HG03045 (cell line): ENCODE measurements around the gene SLC2A8.

Experiments
- ATAC-seq: cut with Tn5 transposase; IDR thresholded peaks from one replicate; pipeline ENCODE4 v1.9.1; 2021; ENCODE audit warnings: mild to moderate bottlenecking, moderate library complexity; ENCODE audit not compliant: unreplicated experiment

Gene SLC2A8, protein sequence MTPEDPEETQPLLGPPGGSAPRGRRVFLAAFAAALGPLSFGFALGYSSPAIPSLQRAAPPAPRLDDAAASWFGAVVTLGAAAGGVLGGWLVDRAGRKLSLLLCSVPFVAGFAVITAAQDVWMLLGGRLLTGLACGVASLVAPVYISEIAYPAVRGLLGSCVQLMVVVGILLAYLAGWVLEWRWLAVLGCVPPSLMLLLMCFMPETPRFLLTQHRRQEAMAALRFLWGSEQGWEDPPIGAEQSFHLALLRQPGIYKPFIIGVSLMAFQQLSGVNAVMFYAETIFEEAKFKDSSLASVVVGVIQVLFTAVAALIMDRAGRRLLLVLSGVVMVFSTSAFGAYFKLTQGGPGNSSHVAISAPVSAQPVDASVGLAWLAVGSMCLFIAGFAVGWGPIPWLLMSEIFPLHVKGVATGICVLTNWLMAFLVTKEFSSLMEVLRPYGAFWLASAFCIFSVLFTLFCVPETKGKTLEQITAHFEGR

DNA sequence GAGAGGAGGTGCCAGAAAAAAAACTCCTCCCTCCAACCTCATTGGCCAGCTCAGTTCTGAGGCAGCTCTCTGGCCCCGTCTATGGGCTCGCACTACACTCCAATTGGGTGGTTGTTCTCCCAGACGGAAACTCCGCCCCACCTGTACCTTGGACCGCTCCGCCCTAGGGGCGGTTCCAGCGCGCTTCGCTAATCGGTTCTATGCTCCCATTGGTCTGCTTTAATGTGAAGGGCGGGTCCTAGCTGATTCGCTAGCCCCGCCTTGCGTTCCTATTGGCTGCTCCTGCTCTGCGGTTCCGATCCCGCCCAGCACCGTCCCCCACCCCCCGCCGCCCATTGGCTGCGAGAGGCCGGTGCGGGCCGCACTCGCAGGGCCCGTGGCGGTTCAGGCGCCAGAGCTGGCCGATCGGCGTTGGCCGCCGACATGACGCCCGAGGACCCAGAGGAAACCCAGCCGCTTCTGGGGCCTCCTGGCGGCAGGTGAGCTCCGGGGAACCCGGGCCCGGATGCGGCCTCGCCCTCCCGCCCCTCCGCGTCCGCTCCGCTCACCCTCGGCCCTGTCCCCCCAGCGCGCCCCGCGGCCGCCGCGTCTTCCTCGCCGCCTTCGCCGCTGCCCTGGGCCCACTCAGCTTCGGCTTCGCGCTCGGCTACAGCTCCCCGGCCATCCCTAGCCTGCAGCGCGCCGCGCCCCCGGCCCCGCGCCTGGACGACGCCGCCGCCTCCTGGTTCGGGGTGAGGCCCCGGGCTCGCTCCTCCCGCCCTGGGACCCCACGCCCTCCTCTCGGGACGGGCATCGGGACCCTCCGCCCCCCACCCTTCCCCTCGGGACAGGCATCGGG, at the start of gene SLC2A8:
Gene SLC2A8 (plus strand): TSS at position 362 of the 838 bp plus-strand sequence. CDS start 62 bp downstream, at position 424.
- peak; percentile 94 for ATAC-seq

DNA sequence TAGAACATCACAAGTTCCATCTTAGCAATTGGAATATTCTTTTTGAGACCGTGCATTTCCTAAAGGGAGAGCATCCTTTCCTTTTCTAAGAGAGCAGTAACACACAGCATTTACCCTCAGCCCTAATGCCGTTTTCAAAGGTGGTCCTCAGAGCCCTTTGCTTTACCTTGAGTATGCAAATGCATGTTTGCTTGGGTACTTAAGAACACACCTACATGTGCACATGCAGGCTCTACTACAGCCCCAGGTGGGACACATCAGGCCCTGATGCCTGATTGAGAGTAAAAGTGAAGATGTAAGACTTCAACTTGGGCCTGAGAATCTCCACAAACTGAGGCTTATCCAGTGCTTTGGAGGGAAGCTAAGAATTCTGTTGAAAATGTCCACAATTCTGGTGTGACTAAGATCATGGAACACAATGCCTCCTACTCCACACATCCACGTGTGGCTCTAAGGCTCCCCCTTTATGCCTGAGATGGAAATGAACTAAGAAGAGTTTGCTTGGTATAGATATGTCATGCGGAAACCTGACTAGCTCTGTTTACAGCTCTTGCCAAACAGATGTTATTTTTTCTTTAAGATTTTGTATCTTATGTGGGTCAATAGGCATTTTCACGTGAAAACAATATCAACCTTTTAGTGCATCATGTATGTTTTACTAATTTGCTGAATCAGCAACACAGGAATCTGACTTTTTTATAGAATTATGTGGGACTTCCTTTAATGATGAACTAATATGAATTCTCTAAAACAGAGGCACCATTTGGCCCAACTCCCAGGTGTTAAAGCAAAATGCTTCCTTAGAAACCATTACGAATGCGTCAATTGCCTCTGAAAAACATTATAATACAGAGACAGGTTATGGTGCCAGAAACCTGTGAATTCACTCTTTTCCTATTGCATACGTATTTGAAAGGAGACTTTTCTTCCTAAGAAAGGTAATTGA, 48.9 kb upstream of the SLC2A8 start:
- ATAC-seq: no peak

DNA sequence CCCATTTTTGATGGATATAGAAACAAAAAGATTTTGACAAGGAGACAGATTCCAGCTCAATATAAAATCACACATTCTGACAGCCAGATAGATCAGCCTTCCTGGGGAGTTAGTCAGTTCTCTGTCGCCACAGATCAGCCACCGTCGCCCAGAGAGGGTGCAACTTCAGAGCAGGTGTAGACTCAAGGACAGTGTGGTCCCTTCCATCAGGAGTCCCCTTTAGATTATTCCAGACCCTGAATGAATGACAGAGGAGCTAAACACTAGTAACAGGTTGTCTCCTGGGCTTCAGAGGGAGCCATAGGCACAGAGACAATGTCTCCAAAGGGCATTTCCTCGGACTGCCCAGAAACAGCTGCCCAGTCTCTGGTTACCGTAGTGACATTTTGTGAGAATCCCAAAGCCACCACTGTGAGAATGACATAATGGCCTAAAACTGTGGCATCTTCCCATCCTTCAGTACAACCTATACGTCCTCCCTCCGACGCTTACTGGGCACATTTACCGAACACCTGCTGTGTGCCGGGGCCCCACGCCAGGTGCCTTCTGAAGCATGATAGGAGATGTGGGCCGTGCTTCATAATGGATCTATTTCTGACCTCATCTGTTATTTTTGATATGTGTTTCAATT, 47.4 kb upstream of the SLC2A8 start:
- no peak for ATAC-seq

DNA sequence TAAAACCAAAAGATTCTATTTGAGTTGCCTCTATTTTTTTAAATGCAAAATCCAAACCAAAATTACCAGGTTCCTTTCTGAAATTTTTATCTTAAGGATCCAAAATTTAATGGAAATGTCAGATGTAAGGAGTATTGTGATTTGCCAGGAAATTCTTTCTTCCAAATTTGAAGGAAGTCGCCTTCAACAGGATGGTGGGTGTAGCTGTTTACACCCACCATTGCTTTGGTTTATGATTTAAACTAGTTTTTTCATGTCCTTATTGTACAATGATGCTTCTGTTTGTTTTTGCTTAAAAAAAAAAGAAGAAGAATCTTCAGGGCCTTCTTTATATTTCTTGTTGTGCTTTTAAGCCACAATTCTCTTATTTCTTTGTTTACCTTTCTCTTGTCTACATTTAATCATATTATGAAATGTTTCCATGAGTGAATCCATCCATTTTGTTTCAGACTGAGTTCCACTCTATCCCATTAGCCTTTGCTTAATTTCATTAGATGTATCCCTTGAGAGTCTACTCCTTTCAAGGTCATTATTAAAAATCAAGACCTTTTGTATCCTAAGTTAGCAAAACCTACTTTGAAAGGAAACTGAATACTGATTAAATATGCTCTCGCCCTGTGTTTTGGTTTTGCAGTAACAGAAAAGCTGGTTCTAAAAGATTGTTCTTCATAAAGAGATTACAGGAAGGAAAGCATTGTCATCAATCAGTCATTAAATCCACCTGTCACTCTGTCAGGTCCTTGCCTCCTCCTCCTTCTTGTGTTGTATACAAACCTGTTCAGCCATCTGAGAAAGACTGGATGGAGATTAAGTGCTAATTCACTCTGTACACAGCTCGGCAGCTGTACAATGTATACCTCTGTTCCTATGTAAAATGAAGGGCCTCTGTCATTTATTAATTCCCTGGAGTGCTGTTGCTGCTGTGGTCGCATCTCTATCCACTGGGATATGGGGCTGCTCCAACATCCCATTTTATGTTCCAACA, 45.5 kb upstream of the SLC2A8 start:
- no peak for ATAC-seq

DNA sequence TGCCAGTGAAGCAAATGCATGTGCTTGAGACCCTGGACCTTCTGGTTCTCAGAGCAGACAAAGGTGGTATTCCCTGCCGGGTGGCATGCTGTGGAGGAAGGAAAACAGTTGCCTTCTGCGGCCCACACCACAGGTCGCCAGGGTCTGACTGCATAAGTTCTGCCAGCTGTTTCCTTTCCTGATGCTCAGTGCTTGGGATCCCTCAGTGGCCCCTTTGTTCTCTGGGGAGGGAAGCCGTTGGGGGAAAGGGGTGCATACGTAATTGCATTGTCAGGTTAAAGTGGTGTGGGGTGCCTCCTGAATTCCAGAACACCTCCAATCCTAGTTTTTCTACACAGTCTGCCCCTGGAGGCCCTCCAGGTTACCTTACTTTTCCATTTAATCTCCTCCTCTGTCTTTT, 43.1 kb upstream of the SLC2A8 start:
- ATAC-seq: no peak

DNA sequence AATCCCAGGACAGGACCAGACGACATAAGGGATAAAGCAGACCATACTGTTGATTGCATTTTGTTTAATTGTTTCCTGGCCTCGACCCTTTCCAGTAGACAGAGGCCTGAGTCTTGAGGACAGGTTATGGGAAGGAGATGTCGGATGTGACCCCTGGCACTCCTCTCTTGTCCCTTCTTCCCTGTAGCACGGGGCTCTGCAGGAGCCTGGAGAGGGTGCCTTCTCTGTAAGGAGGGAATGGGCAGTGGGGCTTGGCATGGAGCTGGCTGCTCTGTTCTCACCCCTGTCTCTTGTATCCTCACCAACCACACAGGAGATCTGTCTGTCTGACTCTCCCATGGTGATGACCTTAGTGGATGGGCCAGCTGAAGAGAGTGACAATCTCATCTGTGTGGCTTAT, 40.1 kb upstream of the SLC2A8 start:
- no peak for ATAC-seq

DNA sequence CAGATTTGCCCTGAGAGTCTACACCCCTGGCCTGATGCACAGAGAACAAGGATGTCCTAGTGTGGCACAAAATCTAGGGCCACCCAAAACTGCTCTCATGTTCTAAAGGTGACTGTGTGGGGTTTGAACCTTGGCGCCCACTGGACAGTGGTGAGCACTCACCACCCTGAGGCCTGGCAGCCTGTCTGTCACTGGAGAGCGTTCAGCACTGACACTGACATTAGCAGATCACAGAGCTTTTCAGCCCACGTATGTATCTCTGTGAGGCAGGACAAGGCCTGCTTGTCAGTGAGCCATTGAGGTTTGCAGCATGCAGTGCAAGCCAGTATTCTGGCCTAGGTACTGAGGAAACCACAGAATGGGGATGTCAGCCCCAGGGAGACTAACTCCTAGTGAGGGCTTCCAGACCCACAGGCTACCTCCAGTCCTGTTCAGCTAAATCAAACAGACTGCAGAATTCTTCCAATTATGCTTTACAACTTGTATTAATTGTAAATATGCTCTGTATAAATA, 38.9 kb upstream of the SLC2A8 start:
- no peak for ATAC-seq

DNA sequence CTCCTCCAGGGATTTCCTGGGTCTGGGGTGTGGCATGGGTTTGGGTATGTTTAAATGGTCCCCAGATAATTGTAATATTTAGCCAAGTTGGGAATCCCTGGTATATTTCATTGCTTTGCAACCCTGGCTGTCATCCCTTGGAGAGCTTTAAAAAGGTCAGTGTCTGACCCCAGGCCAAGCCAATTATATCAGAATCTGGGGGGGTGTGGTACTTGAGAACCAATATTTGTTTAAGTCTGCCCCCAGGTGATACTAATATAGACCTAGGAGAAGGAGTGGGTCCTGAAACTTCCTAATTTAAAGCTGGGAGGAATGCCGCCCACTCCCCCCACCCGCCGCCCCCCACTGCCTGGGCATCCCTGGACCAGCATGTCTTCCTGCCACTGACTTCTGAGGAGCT, 38.2 kb upstream of the SLC2A8 start:
- no peak for ATAC-seq

DNA sequence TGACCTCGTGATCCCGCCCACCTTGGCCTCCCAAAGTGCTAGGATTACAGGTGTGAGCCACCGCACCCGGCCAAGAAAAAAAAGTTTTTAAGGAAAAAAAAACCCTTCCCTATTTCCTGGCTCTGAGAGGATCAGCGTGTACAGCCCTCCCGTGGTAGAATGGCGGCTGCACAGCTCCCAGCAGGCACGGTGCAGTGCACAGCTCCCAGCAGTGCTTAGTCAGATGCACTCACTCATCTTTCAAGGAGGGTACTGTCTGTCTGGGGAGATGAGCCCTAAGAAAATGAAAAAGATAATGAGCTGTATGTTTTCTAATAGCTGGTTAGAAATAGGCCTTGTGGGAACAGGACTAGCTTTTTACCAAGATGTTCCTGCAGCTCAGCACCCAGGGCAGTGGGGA, 36.7 kb upstream of the SLC2A8 start:
- no peak for ATAC-seq

DNA sequence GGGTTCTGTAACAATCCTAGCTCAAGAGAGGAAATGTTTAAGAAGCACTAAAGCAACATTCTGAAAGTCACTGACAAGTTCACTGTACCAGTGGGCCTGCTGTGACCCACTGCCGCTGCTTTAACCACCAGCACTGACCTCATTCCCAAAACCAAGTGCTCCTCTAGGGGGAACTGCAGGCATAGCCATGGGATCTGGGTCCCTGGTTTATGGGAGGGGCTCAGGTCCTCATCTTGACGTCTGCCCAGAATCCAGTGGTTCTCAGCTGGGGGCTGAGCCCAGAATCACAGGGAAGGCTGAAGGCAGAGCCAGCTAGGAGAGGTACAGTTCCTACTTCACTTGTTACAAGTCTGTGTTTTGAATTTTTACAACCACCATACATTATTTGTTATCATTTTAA, 36.1 kb upstream of the SLC2A8 start:
- no peak for ATAC-seq

DNA sequence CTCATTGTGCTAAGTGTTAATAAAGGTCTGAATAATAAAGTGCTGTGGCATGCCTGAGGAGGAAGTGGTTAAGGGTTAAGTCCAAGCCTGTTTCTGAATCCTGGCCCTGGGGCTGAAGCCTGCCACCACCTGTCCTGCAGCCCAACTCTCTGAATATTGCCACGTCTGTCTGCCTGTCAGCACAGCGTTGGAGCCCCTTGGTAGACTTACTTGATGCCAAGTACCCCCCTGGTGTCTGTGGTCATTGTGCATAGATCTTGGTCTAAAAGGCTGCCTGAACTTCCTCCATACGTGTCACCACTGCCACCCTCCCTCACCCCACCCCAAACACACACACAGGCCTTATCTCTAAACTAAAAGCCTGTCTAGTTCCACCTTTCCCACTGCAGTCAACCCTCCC, 35.4 kb upstream of the SLC2A8 start:
- no peak for ATAC-seq

DNA sequence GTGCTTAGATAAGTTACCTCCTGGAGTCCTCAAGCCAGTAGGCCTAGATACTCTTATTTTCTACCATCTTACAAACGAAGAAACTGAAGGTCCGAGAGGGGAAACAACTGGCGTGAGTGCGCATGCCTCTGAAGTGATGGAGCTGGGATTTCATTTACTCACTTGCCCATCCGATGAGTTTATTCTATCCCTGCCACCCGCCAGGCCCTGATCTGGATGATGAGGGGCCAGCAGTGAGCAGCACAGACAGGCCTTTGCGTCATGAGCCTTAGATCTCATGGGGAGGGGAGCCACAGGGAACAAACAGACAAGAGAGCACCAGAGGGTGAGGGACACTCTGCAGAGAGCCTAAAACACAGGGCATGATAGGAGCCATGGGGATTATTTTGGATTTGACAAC, 34.1 kb upstream of the SLC2A8 start:
- ATAC-seq: no peak

DNA sequence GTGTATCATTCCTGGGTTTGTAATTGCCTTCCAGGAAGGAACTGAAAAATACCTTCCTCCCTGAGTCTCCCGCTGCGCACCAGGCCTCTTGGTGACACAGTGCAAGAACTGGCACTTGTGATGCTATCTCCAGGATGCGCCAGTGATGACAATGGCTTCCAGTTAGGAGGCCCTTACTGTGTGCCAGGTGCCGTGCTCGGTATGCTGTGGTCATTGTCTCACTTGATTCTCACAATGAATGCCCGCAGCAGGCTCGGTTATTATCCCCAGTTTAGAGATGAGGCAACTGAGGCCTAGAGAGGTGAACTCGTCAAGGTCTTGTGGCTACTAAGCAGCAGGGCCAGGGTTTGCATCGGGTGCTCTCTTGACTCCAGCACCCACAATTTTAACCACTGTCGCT, 31.5 kb upstream of the SLC2A8 start:
- no peak for ATAC-seq

DNA sequence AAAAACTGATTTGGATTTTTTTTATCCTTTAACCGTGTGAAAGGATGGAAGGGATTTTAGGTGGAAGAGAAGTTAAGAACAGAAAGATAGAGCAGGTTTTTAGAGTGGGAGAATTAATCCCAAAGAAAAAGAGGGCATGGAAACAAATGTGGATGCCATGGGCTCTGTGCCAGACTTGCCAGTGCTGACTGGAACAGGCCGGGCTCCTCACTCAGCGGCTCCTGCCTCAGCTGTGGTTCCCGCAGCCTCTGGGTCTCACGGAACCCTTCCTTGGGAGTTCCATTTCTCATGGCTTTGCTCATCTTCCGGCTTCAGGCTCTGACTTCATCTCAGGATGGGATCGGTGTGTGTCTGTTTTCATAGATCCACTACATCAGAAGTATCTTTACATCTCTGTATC, 30.4 kb upstream of the SLC2A8 start:
- no peak for ATAC-seq

DNA sequence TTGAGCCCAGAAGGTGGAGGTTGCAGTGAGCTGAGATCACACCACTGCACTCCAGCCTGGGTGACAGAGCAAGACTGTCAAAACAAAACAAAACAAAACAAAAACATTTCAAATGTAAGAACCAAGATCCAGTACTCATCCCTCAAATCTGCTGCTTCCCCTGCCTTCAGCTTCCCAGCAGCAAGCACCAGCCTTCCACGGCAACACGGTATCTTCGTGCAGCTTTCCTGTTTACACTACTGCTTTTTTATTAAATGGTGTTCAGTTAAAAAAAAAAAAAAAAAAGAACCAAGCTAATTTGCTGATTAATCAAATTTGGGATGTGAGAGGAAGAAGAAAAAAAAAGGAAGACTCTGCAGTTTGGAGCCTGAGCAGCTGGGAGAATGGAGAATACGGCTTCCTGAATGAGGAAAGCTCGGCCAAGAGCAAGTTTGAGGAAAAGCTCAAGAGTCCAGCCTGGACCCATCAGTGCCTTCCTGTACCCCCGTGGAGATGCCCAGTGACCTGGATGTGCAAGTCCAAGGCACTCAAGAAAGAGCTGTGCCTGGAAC, 28.0 kb upstream of the SLC2A8 start:
- ATAC-seq: no peak

DNA sequence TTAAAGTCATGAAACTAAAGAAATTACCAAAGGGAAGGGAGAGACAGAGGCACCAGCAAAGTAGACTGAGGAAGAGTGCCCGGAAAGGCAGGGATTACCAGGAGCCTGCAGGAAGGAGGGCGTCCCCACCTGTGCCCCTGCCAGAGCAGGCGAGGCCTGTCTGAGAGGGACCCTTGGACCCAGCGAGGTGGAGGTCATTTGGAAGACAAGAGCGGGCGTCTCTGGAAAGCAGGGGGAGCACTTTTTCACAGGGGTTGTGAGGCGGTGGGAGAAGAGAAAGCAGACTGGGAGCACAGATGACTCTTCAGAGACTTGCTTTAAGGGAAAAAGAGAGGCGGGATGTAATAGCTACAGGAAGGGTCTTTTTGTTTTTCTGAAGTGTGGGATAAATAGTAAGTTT, 27.5 kb upstream of the SLC2A8 start:
- no peak for ATAC-seq

DNA sequence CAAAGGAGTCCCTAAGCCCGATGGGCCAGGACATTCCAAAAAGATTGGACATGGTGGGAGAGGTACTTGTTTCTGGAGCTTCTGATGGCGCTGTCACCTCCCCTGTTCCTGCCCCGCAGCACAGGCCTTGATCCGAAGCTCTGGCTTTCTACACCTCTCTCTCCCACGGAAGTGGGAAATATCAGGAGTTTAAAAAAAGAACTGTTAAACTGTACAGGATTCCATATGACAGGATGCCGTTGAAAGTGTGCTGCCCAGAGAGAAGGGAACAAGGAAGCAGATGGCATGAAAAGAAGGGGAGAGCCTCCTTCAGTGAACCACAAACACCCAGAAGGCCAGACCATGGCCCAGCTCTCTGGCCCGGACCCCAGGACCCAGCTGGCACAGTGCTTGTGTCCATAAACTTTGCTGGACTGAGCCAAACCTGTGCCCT, 26.8 kb upstream of the SLC2A8 start:
- no peak for ATAC-seq
